Stimulated activated CD4-positive, alpha-beta T cell treated with anti-CD3 and anti-CD28 coated beads, Interleukin-4, amount 100 ng/mL, for 4 hours (primary cell): ENCODE data around the gene NEK2.
"Not testable (repeated sequence)": the region's sequence is repeated elsewhere in the genome, so short reads cannot be mapped to it uniquely, and the experiment has no call there.

ENCODE experiments used
- DNase-seq, 2 experiments: peaks; one replicate each; pipeline ENCODE4 v3.0.0-alpha.2; 2020

NEK2 gene

GRCh38 chr1:211693911-211694310, 18.5 kb upstream of the NEK2 start:
- not testable (repeated sequence) for DNase-seq

GRCh38 chr1:211688421-211688820, 13.0 kb upstream of the NEK2 start:
- no peak for DNase-seq

GRCh38 chr1:211687462-211688215, 12.2 kb upstream of the NEK2 start:
- no peak for DNase-seq

GRCh38 chr1:211685823-211686222, 10.4 kb upstream of the NEK2 start:
- DNase-seq = no peak

- DNase-seq = no peak
Measured at GRCh38 chr1:211684791-211685190, 9.4 kb upstream of the NEK2 start.

GRCh38 chr1:211684331-211684730, 8.9 kb upstream of the NEK2 start:
- DNase-seq = no peak

GRCh38 chr1:211683396-211684297, 8.2 kb upstream of the NEK2 start:
- no peak for DNase-seq

- DNase-seq = not testable (repeated sequence)
Measured at GRCh38 chr1:211682186-211682585, 6.8 kb upstream of the NEK2 start.

- peak; percentile 64 to 75 for DNase-seq
Measured at GRCh38 chr1:211680752-211681327, 5.4 kb upstream of the NEK2 start.

- no peak for DNase-seq
Measured at GRCh38 chr1:211677659-211678058, 2.2 kb upstream of the NEK2 start.

- DNase-seq = no peak
Measured at GRCh38 chr1:211676761-211677160, 1.3 kb upstream of the NEK2 start.

- no peak for DNase-seq
Measured at GRCh38 chr1:211676106-211676583, 724 bp upstream of the NEK2 start.

- DNase-seq = no peak
Measured at GRCh38 chr1:211667065-211667617, 8.3 kb downstream of the NEK2 start.

GRCh38 chr1:211660718-211661222, 14.7 kb downstream of the NEK2 start:
- DNase-seq = no peak

- DNase-seq = no peak
Measured at GRCh38 chr1:211656728-211657127, 18.7 kb downstream of the NEK2 start.

GRCh38 chr1:211654838-211655787, 20.3 kb downstream of the NEK2 start:
- peak; percentile 69 to 80 for DNase-seq

- DNase-seq = no peak
Measured at GRCh38 chr1:211653959-211654496, 21.4 kb downstream of the NEK2 start.

- no peak for DNase-seq
Measured at GRCh38 chr1:211653293-211653692, 22.1 kb downstream of the NEK2 start.

- no peak for DNase-seq
Measured at GRCh38 chr1:211652371-211652770, 23.1 kb downstream of the NEK2 start.

GRCh38 chr1:211650904-211651303, 24.5 kb downstream of the NEK2 start:
- no peak for DNase-seq
